Glomerular visceral epithelial cell (primary cell): Measurements from ENCODE around the gene ANKRD23.
A peak's percentile ranks its signal among the peaks of the same experiment; 100 is the strongest.
"Not testable (repeated sequence)": the region's sequence is repeated elsewhere in the genome, so short reads cannot be mapped to it uniquely, and the experiment has no call there.

Source experiments
- DNase-seq: peaks from one replicate; pipeline ENCODE4 v3.0.0-alpha.2; 2016; ENCODE audit errors: extremely low spot score

ANKRD23 gene

GRCh38 chr2:96863575-96864342, 19.9 kb upstream of the ANKRD23 start:
- no peak for DNase-seq

GRCh38 chr2:96863056-96863455, 19.2 kb upstream of the ANKRD23 start:
- not testable (repeated sequence) for DNase-seq

GRCh38 chr2:96861074-96861473, 17.3 kb upstream of the ANKRD23 start:
- DNase-seq: no peak

GRCh38 chr2:96860065-96861029, 16.5 kb upstream of the ANKRD23 start:
- DNase-seq: no peak

DNA sequence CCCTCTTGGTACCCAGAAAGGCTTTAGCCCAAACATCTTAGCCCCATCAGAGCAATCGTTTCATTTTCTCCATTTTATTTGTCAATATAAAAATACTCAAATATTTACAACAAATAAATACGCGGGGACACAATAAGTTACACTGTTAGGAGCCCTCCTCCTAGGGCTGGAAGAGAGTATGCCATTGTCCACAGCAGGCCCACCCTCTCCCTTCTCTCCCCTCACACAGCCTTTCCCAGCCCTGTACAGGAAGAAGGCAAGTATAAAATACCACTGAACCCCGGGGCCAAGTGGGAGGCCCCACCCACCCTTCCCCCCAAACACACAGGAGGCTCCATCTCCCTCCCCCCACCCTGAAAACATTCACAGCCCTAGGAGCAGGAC, 15.9 kb upstream of the ANKRD23 start:
- DNase-seq: no peak

DNA sequence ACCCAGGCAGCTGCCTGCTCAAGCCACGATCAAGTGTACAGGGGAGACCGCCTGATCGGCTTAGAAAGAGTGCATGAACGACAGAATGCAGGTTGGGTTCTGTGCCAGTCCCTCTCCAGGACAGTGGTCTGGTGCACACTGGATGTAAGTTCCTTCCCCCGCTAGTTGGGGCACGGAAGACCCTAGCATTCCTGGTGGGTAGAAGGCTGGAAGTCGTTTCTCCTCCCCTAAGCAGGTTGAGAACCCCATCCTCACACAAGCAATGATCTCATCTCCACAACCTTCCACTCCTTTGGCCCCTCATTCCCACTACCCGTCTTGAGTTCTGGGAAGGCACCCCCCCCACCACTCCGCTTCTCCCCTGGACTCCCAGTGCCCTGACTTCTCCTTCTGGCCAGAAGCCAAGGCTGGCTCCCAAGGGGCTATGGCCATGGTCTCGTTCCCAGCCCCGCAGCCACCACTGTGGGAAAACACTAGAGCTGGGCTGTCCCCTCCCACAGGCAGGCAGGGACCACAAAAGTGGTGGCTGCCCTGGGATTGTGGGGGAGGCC, 15.4 kb upstream of the ANKRD23 start:
- DNase-seq: no peak

- DNase-seq: peak; percentile 100
Measured at GRCh38 chr2:96857667-96858372, 14.0 kb upstream of the ANKRD23 start, which contains the start of gene ANKRD39. TSS of gene ANKRD39 (minus strand) at chr2:96858016. CDS start at chr2:96857987, 29 bp downstream.

- peak; percentile 42 for DNase-seq
Measured at GRCh38 chr2:96856776-96857666, 13.2 kb upstream of the ANKRD23 start.

DNA sequence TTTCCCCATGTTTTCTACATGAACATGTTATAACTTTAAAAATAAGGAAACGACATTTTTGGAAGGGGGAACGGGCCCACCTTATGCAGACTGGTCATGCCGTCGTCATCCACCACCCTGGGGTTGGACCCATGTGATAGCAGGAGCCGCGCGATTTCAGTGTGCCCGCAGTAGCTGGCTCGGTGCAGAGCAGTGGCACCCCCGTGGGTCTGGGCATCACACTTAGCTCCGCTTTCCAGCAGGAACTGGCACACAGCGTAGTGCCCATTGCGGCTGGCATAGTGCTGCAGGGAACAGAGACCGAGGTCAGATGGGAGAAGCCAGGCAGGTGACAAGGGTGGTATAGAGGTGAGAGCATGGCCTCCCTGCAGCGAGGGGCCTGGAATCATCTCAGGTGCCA, 9.5 kb upstream of the ANKRD23 start:
- DNase-seq: no peak

DNA sequence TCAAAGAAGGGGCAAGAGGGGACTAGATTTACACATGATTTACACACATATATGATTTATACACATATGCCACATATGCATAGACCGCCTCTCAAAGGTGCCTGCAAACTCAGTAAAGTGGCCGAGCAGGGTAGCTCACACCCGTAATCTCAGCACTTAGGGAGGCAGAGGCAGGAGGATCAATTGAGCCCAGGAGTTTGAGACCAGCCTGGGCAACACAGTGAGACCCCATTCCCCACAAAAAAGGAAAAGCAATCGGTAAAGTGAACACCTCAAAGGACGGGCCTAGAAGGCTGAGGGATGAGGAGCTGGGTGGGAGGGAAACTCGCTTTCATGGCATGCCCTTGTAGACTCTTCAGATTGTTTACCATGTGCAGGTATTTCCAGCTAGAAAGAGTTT, 8.8 kb upstream of the ANKRD23 start:
- no peak for DNase-seq

- no peak for DNase-seq
Measured at GRCh38 chr2:96848264-96848663, 4.4 kb upstream of the ANKRD23 start.

DNA sequence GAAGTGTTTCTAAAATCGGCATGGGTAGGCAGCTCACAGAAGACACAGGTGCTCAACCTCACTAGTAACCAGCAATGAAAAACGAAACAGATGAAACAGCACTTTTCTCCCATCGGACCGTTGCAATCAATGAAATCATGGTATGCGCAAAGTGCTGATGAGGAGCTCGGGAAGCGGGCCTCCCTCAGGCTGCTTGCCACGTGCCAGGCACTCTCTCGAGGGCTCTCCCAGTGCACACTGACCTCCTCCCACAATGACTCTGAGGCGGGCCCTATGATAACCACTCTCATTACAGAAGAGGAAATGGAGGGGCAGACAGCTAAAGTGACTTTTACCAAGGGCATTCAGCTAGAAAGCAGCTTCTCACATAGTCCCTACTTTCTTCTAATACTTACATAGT, 3.8 kb upstream of the ANKRD23 start:
- no peak for DNase-seq

GRCh38 chr2:96846825-96847224, 3.0 kb upstream of the ANKRD23 start:
- no peak for DNase-seq

GRCh38 chr2:96844405-96844808, 586 bp upstream of the ANKRD23 start:
- DNase-seq: no peak

DNA sequence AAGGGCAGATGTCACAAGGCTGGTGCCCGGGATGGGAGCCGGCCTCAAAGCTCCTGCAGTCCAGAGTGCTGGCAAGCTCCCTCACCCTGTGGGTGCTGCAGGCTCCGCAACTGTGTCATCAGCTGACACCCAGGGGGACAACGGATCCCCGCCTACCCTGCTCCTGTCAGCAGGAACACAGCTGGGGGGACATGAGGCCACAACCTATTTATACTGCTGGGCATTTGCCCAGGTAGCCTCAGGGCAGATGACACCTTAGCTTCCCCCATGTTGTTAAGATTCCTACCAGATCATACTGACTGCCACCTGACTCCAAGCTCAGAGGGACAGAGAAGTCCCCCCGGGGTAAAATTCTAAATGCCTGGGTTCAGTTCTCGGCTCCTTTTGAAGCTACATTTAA, 1.2 kb downstream of the ANKRD23 start:
- no peak for DNase-seq

GRCh38 chr2:96841701-96842495, 1.9 kb downstream of the ANKRD23 start:
- no peak for DNase-seq

- no peak for DNase-seq
Measured at GRCh38 chr2:96839875-96840850, 3.7 kb downstream of the ANKRD23 start.

DNA sequence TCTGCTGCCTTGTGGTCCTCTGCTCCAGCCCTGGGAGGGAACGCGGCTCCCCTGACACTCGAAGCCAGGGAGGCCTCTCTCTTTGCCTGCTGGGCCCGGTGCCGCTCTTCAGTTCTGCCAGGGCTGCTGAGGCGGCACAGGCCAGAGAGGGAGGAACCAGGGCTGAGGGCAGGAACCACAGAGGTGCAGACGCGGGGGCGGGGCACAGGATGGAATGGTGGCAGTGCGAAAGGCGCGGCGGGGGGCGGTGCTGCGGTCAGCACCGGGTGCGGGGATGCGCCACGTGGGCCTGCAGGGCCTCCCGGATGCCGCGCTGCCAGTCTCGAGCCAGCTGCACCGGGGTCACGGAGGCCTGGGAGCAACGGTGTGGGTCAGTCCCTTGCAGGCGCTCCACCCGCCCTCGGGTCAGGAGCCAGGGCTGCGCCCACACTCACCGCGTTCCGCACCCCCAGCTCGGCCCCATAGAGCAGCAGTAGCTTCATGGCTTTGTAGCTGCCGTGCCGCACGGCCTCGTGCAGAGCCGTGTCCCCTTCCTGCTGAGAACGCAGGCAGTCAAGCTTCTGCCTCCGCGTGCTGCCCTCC, 4.4 kb downstream of the ANKRD23 start:
- DNase-seq: no peak
